Activated B cell treated with CpG ODN at 0.5 μM for 24 hours (primary cell): Measurements from ENCODE around the gene ADGRB3. TPM values are rescaled to one million over a fixed set of nuclear protein-coding genes. Genes with fewer than 3 reads are reported as not detected.

Source experiments
- ATAC-seq: fragments of 200-7000 bp; cut with Tn5 transposase; one replicate; pipeline ENCODE4 v1.10.0; 2021; ENCODE audit warnings: low read depth, mild to moderate bottlenecking, moderate library complexity
- CTCF ChIA-PET: fragments of 350-600 bp; sonication (Branson Sonifier 250); formaldehyde crosslinking; loops from one replicate; lab custom pipeline; 2021; ENCODE audit warnings: antibody characterized with exemption; lab: Charles Lee
- POLR2A ChIA-PET: fragments of 350-600 bp; sonication (Branson Sonifier 250); formaldehyde crosslinking; loops from one replicate; lab custom pipeline; 2021; ENCODE audit warnings: antibody characterized with exemption; lab: Charles Lee
- DNase-seq: peaks from one replicate; pipeline ENCODE4 v3.0.0; 2022
- H3K27ac Mint-ChIP-seq: one replicate; pipeline ENCODE4 v1.8.0; 2020; ENCODE audit warnings: mixed read lengths
- H3K27me3 Mint-ChIP-seq: one replicate; pipeline ENCODE4 v1.8.0; 2021; ENCODE audit warnings: mixed read lengths
- H3K36me3 Mint-ChIP-seq: one replicate; pipeline ENCODE4 v1.8.0; 2021; ENCODE audit warnings: low read depth, mixed read lengths
- H3K4me1 Mint-ChIP-seq: one replicate; pipeline ENCODE4 v1.8.0; 2021; ENCODE audit warnings: mixed read lengths
- H3K4me3 Mint-ChIP-seq: one replicate; pipeline ENCODE4 v1.8.0; 2020; ENCODE audit warnings: mild to moderate bottlenecking, mixed read lengths
- H3K9me3 Mint-ChIP-seq: one replicate; pipeline ENCODE4 v1.8.0; 2020; ENCODE audit warnings: mixed read lengths
- intact Hi-C: fragments of 100-400 bp; cut with micrococcal nuclease; formaldehyde crosslinking; loops from one replicate; pipeline ENCODE4 v1.15.1; 2024
- total RNA-seq: library from RNA; stranded (reverse); gene quantifications from 2 replicates; pipeline ENCODE4 v1.2.3, GENCODE V29; 2022
- TF ChIP-seq, protein P1 (sequence below): fragments of 200-600 bp; IDR thresholded peaks from one replicate; pipeline ENCODE4 v1.8.0; 2022; ENCODE audit warnings: antibody characterized with exemption, mild to moderate bottlenecking

Gene ADGRB3
- total RNA-seq, 1 donor from 2014 or later, result not detected

- H3K27ac Mint-ChIP-seq, result no peak overlapping the region
- POLR2A ChIA-PET, result no interaction called here
These were observed 773.8 kb downstream of the ADGRB3 start for GRCh38 chr6:69408886-69409285.

DNA sequence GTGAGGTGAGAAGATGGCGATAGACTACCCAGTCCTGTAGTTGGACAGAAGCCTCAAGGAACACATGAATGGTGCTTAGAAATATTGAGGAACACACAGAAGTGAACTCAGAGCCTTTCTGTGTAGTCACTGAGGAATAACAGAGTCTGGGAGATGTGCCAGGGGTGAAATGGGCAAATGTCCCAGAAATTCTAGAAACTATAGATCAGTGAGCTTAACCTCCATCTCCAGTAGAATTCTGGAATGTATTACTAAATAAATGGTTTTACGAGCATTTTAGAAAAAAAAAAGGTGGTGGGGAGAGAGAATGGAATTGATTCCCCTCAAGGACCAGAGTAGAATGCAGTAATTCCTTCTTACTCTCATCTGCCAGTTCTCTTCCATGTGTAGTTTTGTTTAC is 781.7 kb downstream of the ADGRB3 start:
- TF ChIP-seq, protein P1, sequence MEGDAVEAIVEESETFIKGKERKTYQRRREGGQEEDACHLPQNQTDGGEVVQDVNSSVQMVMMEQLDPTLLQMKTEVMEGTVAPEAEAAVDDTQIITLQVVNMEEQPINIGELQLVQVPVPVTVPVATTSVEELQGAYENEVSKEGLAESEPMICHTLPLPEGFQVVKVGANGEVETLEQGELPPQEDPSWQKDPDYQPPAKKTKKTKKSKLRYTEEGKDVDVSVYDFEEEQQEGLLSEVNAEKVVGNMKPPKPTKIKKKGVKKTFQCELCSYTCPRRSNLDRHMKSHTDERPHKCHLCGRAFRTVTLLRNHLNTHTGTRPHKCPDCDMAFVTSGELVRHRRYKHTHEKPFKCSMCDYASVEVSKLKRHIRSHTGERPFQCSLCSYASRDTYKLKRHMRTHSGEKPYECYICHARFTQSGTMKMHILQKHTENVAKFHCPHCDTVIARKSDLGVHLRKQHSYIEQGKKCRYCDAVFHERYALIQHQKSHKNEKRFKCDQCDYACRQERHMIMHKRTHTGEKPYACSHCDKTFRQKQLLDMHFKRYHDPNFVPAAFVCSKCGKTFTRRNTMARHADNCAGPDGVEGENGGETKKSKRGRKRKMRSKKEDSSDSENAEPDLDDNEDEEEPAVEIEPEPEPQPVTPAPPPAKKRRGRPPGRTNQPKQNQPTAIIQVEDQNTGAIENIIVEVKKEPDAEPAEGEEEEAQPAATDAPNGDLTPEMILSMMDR, result no peak
- ChIA-PET CTCF (no interaction called here), POLR2A (no interaction called here)
- no peak for DNase-seq
- no peak for ATAC-seq
- H3K4me1 Mint-ChIP-seq, result no peaks in the 10 kb centered on the region
- H3K9me3 Mint-ChIP-seq, result peaks cover 4% of the 10 kb centered on the region
- H3K27ac Mint-ChIP-seq, result no peak overlapping the region
- H3K36me3 Mint-ChIP-seq, result no peaks in the 10 kb centered on the region
- no peaks in the 10 kb centered on the region for H3K27me3 Mint-ChIP-seq
- intact Hi-C loops, result no loop called here
- H3K4me3 Mint-ChIP-seq, result no peak overlapping the region

More at GRCh38 chr6:69408886-69409285, 773.8 kb downstream of the ADGRB3 start:
- no peak for DNase-seq
- CTCF ChIA-PET, result no interaction called here
- no peaks in the 10 kb centered on the region for H3K36me3 Mint-ChIP-seq
- no peaks in the 10 kb centered on the region for H3K27me3 Mint-ChIP-seq
- H3K9me3 Mint-ChIP-seq, result peaks cover 20% of the 10 kb centered on the region
- H3K4me3 Mint-ChIP-seq, result no peak overlapping the region
- TF ChIP-seq, protein P1, result no peak
- no peaks in the 10 kb centered on the region for H3K4me1 Mint-ChIP-seq
- intact Hi-C loops, result no loop called here
- no peak for ATAC-seq

DNA sequence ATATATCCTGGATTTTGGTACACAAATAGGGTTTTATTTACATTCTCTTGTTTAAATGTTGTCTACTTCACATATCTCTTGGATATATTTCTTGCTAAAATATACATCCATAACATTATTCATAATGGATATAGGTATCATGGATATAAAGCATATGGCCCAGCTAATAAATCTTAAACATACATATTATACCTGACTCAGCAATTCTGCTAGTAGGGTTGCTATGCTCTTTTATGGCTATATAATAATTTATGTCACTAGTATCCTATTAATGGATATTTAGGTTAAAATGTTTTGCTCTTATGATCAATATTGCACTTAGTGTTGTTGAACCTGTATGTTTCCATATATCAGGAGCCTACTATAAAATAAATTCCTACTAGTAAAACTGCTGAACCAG is 786.2 kb downstream of the ADGRB3 start:
- no peak overlapping the region for H3K4me3 Mint-ChIP-seq
- POLR2A ChIA-PET, result no interaction called here
- ATAC-seq, result no peak

DNA sequence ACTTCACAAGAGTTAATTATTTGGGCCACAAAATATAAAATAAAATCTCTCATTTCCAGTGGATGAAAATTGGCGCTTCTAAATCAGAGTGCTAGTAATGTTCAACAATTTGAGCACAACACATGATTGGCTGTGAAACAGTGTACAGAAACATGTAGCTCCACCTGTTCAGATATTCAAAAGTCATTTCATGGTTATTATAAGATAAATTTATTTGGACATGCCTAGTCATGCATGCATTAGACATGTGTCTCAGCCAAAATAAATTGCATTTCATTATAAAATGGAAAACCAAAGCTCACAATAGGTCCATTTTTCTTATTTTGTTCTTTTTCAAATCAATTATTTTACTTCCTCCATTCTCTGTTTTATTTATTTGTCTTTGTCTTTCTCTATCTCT is 786.9 kb downstream of the ADGRB3 start:
- ATAC-seq (no peak), DNase-seq (no peak)
- H3K4me3 Mint-ChIP-seq, result no peak overlapping the region
- intact Hi-C loops, result no loop called here
- POLR2A ChIA-PET, result no interaction called here
- H3K27me3 Mint-ChIP-seq, result no peaks in the 10 kb centered on the region
- CTCF ChIA-PET, result no interaction called here
- TF ChIP-seq, protein P1, result no peak
- no peaks in the 10 kb centered on the region for H3K36me3 Mint-ChIP-seq
- H3K4me1 Mint-ChIP-seq, result no peaks in the 10 kb centered on the region
- peaks cover 2% of the 10 kb centered on the region for H3K9me3 Mint-ChIP-seq
- no peak overlapping the region for H3K27ac Mint-ChIP-seq

More for the DNA sequence above, 786.2 kb downstream of the ADGRB3 start:
- no peak for DNase-seq
- Mint-ChIP-seq H3K4me1 (no peaks in the 10 kb centered on the region), H3K27ac (no peak overlapping the region), H3K36me3 (no peaks in the 10 kb centered on the region), H3K9me3 (peaks cover 2% of the 10 kb centered on the region), H3K27me3 (no peaks in the 10 kb centered on the region)
- intact Hi-C loops, result no loop called here
- CTCF ChIA-PET, result no interaction called here
- TF ChIP-seq, protein P1, result no peak

GRCh38 chr6:69422475-69422874 is 787.4 kb downstream of the ADGRB3 start:
- POLR2A ChIA-PET, result no interaction called here
- Mint-ChIP-seq H3K27me3 (no peaks in the 10 kb centered on the region), H3K4me1 (no peaks in the 10 kb centered on the region), H3K9me3 (peaks cover 2% of the 10 kb centered on the region), H3K27ac (no peak overlapping the region), H3K4me3 (no peak overlapping the region), H3K36me3 (no peaks in the 10 kb centered on the region)
- CTCF ChIA-PET, result no interaction called here
- TF ChIP-seq, protein P1, result no peak
- ATAC-seq (no peak), DNase-seq (no peak)
- intact Hi-C loops, result no loop called here
